Left lung (tissue), 10 donors: ENCODE measurements around the gene MAP1B. TPM values are rescaled to one million over a fixed set of nuclear protein-coding genes. Genes with fewer than 3 reads are reported as not detected.

Source experiments
- ATAC-seq: fragments of 200-7000 bp; cut with Tn5 transposase; one replicate; pipeline ENCODE4 v1.9.1; 2020; ENCODE audit warnings: moderate library complexity
- DNase-seq, 4 donors: peaks; one replicate each; pipeline ENCODE4 v3.0.0-alpha.2; 2013 to 2020
- H3K27ac ChIP-seq, 2 donors: fragments of 200-600 bp; sonication (generic) in 1 of 2; one replicate each; pipeline versions ENCODE4 v1.5.0 to v1.8.0; 2020 to 2021
- H3K27me3 ChIP-seq, 2 donors: fragments of 200-600 bp; sonication (generic) in 1 of 2; one replicate each; pipeline versions ENCODE4 v1.5.0 to v1.8.0; 2020 to 2021
- H3K36me3 ChIP-seq, 2 donors: fragments of 200-600 bp; sonication (generic) in 1 of 2; one replicate each; pipeline versions ENCODE4 v1.5.0 to v1.8.0; 2020 to 2021
- H3K4me1 ChIP-seq, 2 donors: fragments of 200-600 bp; one replicate each; pipeline ENCODE4 v1.8.0; 2021
- H3K4me3 ChIP-seq, 2 donors: fragments of 200-600 bp; sonication (generic) in 1 of 2; one replicate each; pipeline versions ENCODE4 v1.5.0 to v1.8.0; 2020 to 2021; ENCODE audit warnings: mild to moderate bottlenecking in 1 of 2
- H3K9me3 ChIP-seq, 2 donors: fragments of 200-600 bp; sonication (generic) in 1 of 2; one replicate each; pipeline versions ENCODE4 v1.5.0 to v1.8.0; 2020 to 2021
- CTCF ChIP-seq, 2 donors: fragments of 200-600 bp; sonication (generic) in 1 of 2; IDR thresholded peaks; one replicate each; pipeline versions ENCODE4 v1.5.0 to v1.8.0; 2021; ENCODE audit warnings: antibody characterized with exemption in 2 of 2
- intact Hi-C, 2 donors: fragments of 100-400 bp; cut with DNase I; formaldehyde crosslinking; loops; one replicate each; pipeline versions ENCODE4 v1.11.2 to v1.14.2; 2022
- polyA plus RNA-seq, 6 donors: library from polyadenylated mRNA; unstranded; fragments of 120-200 nt; gene quantifications; one replicate each; pipeline ENCODE4 v1.2.1, GENCODE V29; 2013; ENCODE audit not compliant: insufficient read length in 6 of 6
- total RNA-seq, 2 donors: library from RNA; stranded (reverse); fragmentation: NEBNext Ultra II Directional; extraction: Animal tissue kit (Norgen Biotek cat#: 25700); gene quantifications; one replicate each; pipeline ENCODE4 v1.2.1, GENCODE V29; 2021
- donor health status: DM: no; HTN: yes; CAD: no.
- donor health status: DM: no; HTN: no; CAD: no.

Gene MAP1B
- total and polyA plus RNA-seq, 8 donors = 14.6 to 62.6 (median 23.3) TPM

GRCh38 chr5:72204946-72205345 is 97.7 kb downstream of the MAP1B start:
- TF ChIP-seq CTCF (IDR thresholded peaks at IDR 0.05) = no peak
- H3K4me3 ChIP-seq = no peak overlapping the region

GRCh38 chr5:72205431-72206009 is 98.2 kb downstream of the MAP1B start:
- no peaks in the 10 kb centered on the region for H3K27me3 ChIP-seq
- no peak for ATAC-seq
- H3K27ac ChIP-seq = no peak overlapping the region
- no peak for TF ChIP-seq CTCF (IDR thresholded peaks at IDR 0.05)
- H3K9me3 ChIP-seq = no peaks in the 10 kb centered on the region
- intact Hi-C loops = no loop called here
- H3K4me3 ChIP-seq = no peak overlapping the region
- H3K36me3 ChIP-seq = no peaks in the 10 kb centered on the region
- DNase-seq = no peak
- H3K4me1 ChIP-seq = no peaks in the 10 kb centered on the region

More at GRCh38 chr5:72204946-72205345, 97.7 kb downstream of the MAP1B start:
- no peaks in the 10 kb centered on the region for H3K9me3 ChIP-seq
- H3K27ac ChIP-seq = no peak overlapping the region
- no peaks in the 10 kb centered on the region for H3K27me3 ChIP-seq
- DNase-seq = no peak
- no peak for ATAC-seq
- H3K36me3 ChIP-seq = no peaks in the 10 kb centered on the region
- H3K4me1 ChIP-seq = no peaks in the 10 kb centered on the region
- intact Hi-C loops = no loop called here

- Histone ChIP-seq H3K27me3 (no peaks in the 10 kb centered on the region), H3K36me3 (no peaks in the 10 kb centered on the region), H3K4me1 (no peaks in the 10 kb centered on the region), H3K27ac (no peak overlapping the region), H3K9me3 (no peaks in the 10 kb centered on the region), H3K4me3 (no peak overlapping the region)
- TF ChIP-seq CTCF (IDR thresholded peaks at IDR 0.05) = no peak
- DNase-seq (no peak), ATAC-seq (no peak)
- intact Hi-C loops = no loop called here
These were observed 98.9 kb downstream of the MAP1B start for GRCh38 chr5:72206160-72206559.

- no peaks in the 10 kb centered on the region for H3K36me3 ChIP-seq
These were observed 99.7 kb downstream of the MAP1B start for GRCh38 chr5:72206994-72207393.

More at GRCh38 chr5:72206994-72207393, 99.7 kb downstream of the MAP1B start:
- H3K27me3 ChIP-seq = no peaks in the 10 kb centered on the region
- no peak overlapping the region for H3K27ac ChIP-seq
- no peaks in the 10 kb centered on the region for H3K4me1 ChIP-seq
- no peak overlapping the region for H3K4me3 ChIP-seq
- H3K9me3 ChIP-seq = no peaks in the 10 kb centered on the region
- intact Hi-C loops = no loop called here
- no peak for DNase-seq
- TF ChIP-seq CTCF (IDR thresholded peaks at IDR 0.05) = no peak
- no peak for ATAC-seq
